K562 (cell line): ENCODE results near the gene CKM. TPM values are rescaled to one million over a fixed set of nuclear protein-coding genes. Genes with fewer than 3 reads are reported as not detected.

Source experiments
- AFF4 ChIP-seq: sonication (generic); formaldehyde crosslinking; IDR thresholded peaks from 2 replicates; pipeline ENCODE4 v1.8.0; 2023; ENCODE audit warnings: mild to moderate bottlenecking, missing genetic modification reagents
- CREB1 ChIP-seq, 2 experiments: sonication (generic) in 1 of 2; formaldehyde crosslinking in 1 of 2; IDR thresholded peaks; 2 replicates each; pipeline versions ENCODE4 v1.6.1 to v1.8.0; 2012 to 2022; ENCODE audit warnings: inconsistent platforms in 1 of 2, mild to moderate bottlenecking in 1 of 2, missing genetic modification reagents in 1 of 2, moderate library complexity in 1 of 2
- KDM5B ChIP-seq: fragments of 200-600 bp; sonication (generic); IDR thresholded peaks from 2 replicates; pipeline ENCODE4 v1.6.1; 2012; ENCODE audit warnings: low read depth, mild to moderate bottlenecking, moderate library complexity, low read length, control low read depth, inconsistent platforms; ENCODE audit not compliant: insufficient replicate concordance
- MBD2 ChIP-seq: sonication (generic); IDR thresholded peaks from 2 replicates; pipeline ENCODE4 v1.6.1; 2016; ENCODE audit warnings: low read depth, borderline replicate concordance
- POLR2G ChIP-seq: fragments of 200-400 bp; formaldehyde crosslinking; IDR thresholded peaks from 2 replicates; pipeline ENCODE4 v1.6.1; 2017; ENCODE audit warnings: low read depth, mild to moderate bottlenecking, antibody characterized with exemption, low read length, moderate library complexity
- POLR3G ChIP-seq: IDR thresholded peaks from 2 replicates; pipeline ENCODE4 v1.6.1; 2011; ENCODE audit not compliant: insufficient read length, insufficient replicate concordance; ENCODE audit errors: extremely low read depth
- RFX5 ChIP-seq: IDR thresholded peaks from 2 replicates; pipeline ENCODE4 v1.6.1; 2011; ENCODE audit warnings: low read depth, mild to moderate bottlenecking, improper control_type of control experiment, low read length
- ZBTB33 ChIP-seq: sonication (generic); formaldehyde crosslinking; IDR thresholded peaks from 2 replicates; pipeline ENCODE4 v1.8.1; 2023; ENCODE audit warnings: mild to moderate bottlenecking, missing genetic modification reagents
- polyA plus RNA-seq, 8 experiments: library from polyadenylated mRNA; depleted of rRNA in 4 of 8; stranded (reverse) in 5 of 8; unstranded in 3 of 8; fragments of >200 nt; fragmentation: Nextera tagmentation in 2 of 8; fragmentation: Illumina TruSeq in 1 of 8; extraction: Ambion mirVana in 2 of 8; extraction: Trizol in 1 of 8; gene quantifications; 2 replicates each; pipeline versions ENCODE4 v1.2.1 to v1.2.3, GENCODE V29; 2011 to 2014; ENCODE audit warnings: inconsistent platforms in 1 of 8, missing spikeins in 1 of 8
- total RNA-seq, 7 experiments: library from RNA; depleted of rRNA in 6 of 7; stranded (reverse); fragments of >200 nt in 6 of 7; fragmentation: Illumina TruSeq in 2 of 7; extraction: Trizol in 2 of 7; gene quantifications; 2 replicates each; pipeline versions ENCODE4 v1.2.1 to v1.2.3, GENCODE V29; 2011 to 2021; ENCODE audit warnings: low replicate concordance in 1 of 7

CKM gene
- total and polyA plus RNA-seq, 9 of the 15 experiments (the other 6 are each of a cell fraction or from before 2014, with no cell fraction given): 0.06 to 0.17 (median 0.09) TPM; not detected in 4

- TF ChIP-seq AFF4 (CRISPR knock-in tag) (no peak), CREB1 (IDR thresholded peaks at IDR 0.05) (no peak), CREB1 (CRISPR knock-in tag; IDR thresholded peaks at IDR 0.05) (no peak), ZBTB33 (CRISPR knock-in tag) (peak; percentile 94), RFX5 (no peak), POLR2G (peak; percentile 65), KDM5B (no peak), POLR3G (no peak), MBD2 (peak; percentile 26; the same call in 1 of the 2 replicates)
Measured at GRCh38 chr19:45347570-45348366, 25.1 kb upstream of the CKM start (continued).
